Measurements from ENCODE around the gene ADGRG6.

- TF ChIP-seq, protein P1, sequence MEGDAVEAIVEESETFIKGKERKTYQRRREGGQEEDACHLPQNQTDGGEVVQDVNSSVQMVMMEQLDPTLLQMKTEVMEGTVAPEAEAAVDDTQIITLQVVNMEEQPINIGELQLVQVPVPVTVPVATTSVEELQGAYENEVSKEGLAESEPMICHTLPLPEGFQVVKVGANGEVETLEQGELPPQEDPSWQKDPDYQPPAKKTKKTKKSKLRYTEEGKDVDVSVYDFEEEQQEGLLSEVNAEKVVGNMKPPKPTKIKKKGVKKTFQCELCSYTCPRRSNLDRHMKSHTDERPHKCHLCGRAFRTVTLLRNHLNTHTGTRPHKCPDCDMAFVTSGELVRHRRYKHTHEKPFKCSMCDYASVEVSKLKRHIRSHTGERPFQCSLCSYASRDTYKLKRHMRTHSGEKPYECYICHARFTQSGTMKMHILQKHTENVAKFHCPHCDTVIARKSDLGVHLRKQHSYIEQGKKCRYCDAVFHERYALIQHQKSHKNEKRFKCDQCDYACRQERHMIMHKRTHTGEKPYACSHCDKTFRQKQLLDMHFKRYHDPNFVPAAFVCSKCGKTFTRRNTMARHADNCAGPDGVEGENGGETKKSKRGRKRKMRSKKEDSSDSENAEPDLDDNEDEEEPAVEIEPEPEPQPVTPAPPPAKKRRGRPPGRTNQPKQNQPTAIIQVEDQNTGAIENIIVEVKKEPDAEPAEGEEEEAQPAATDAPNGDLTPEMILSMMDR (IDR thresholded peaks at IDR 0.05 in 8 of 11, conservative IDR thresholded peaks at IDR 0.05 in 3 of 11) = no peak
- no peak for TF ChIP-seq POLR2A (IDR thresholded peaks at IDR 0.05)
Measured at GRCh38 chr6:142274656-142275055, 27.2 kb upstream of the ADGRG6 start.
